Peyer's patch (tissue), 4 donors: ENCODE data around the gene MPPED1. TPM values are rescaled to one million over a fixed set of nuclear protein-coding genes. Genes with fewer than 3 reads are reported as not detected.

ENCODE experiments used
- DNase-seq, 3 donors: peaks; one replicate each; pipeline ENCODE4 v3.0.0-alpha.2; 2017 to 2019
- H3K27ac ChIP-seq, 4 donors: fragments of 200-600 bp; sonication (generic); one replicate each; pipeline ENCODE4 v1.5.1; 2016 to 2019
- H3K27me3 ChIP-seq, 2 donors: fragments of 200-600 bp; sonication (generic); one replicate each; pipeline ENCODE4 v1.5.1; 2019
- H3K36me3 ChIP-seq, 3 donors: fragments of 200-600 bp; sonication (generic); one replicate each; pipeline ENCODE4 v1.5.1; 2016 to 2019
- H3K4me1 ChIP-seq, 4 donors: fragments of 200-600 bp; sonication (generic); one replicate each; pipeline ENCODE4 v1.5.1; 2016 to 2019
- H3K4me3 ChIP-seq, 4 donors: fragments of 200-600 bp; sonication (generic); 1 replicate in 3 of 4; 2 replicates in 1 of 4; pipeline ENCODE4 v1.5.1; 2016 to 2019; ENCODE audit warnings: mild to moderate bottlenecking in 1 of 4
- H3K9me3 ChIP-seq, 4 donors: fragments of 200-600 bp; sonication (generic); one replicate each; pipeline ENCODE4 v1.5.1; 2016 to 2019; ENCODE audit warnings: mild to moderate bottlenecking in 1 of 4
- POLR2A ChIP-seq, 2 donors: fragments of 450-650 bp; IDR thresholded peaks; one replicate each; pipeline ENCODE4 v1.5.1; 2017; ENCODE audit warnings: antibody characterized with exemption in 2 of 2, mild to moderate bottlenecking in 2 of 2, moderate library complexity in 2 of 2
- total RNA-seq, 4 donors: library from RNA; depleted of rRNA; stranded (reverse); fragments of >200 nt; gene quantifications; one replicate each; pipeline ENCODE4 v1.1.0, GENCODE V29; 2016
- TF ChIP-seq, protein P1 (sequence below), 6 experiments: fragments of 450-650 bp in 4 of 6; fragments of 200-600 bp in 2 of 6; sonication (generic) in 1 of 6; IDR thresholded peaks; one replicate each; pipeline ENCODE4 v1.5.1; 2017 to 2019; ENCODE audit warnings: antibody characterized with exemption in 6 of 6, mild to moderate bottlenecking in 3 of 6, moderate library complexity in 1 of 6

MPPED1 gene
- total RNA-seq, 4 donors from 2014 or later, result not detected

DNA sequence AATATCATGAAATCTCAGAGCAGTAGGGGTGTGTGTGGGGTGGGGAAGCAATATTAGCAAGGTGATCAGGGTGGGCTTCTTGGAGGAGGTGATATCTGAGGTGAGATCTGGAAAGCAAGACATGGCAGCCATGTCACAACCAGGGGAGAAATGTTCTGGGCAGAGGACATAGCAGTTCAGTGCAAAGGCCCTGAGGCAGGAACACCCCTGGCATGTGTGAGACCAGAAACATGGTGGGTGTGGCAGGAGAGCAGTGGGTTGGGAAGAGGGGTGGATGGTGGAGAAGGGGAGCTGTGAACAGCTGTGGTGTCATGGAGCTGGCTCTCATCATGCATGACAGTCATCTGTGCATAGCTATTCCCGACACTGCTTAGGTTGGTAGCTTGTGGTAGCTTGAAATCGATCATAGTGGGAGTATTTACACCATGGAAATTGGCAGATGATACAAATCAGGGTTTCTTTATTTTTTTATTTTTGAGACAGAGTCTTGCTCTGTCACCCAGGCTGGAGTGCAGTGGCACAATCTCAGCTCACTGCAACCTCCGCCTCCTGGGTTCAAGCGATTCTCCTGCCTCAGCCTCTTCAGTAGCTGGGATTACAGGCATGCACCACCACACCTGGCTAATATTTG, 17.9 kb upstream of the MPPED1 start:
- no peaks in the 10 kb centered on the region for H3K27me3 ChIP-seq
- DNase-seq, result no peak

DNA sequence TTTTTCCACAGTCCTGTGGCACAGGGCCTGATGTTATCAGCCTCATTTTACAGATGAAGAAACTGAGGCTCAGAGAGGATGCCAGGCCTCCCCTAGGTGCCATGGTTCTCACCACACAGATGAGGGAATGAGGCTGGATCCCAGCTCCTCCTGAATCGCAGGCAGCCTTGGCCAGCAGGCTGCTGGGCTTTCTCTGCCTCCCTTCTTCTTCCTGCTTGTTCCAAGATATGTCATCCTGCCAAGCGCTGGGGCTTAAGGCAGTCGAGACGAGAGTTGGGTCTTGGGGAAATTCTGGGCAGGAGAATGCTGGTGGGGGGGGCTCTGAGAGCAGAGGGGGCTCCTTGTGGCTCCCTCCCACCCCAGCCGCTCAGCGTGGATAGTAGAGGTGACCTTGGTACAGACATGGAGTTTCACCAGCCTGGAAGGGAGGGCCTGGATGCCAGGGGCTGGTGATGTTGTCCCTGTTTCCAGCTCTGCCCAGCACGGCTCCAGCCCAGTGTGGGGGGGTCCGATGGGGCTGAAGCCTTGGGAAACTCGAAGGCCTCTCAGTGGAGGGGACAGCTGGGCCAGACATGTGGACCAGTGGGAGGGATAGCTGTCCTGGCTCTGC, 16.6 kb upstream of the MPPED1 start:
- Histone ChIP-seq H3K27me3 (no peaks in the 10 kb centered on the region), H3K9me3 (no peaks in the 10 kb centered on the region), H3K27ac (no peak overlapping the region), H3K4me3 (no peak overlapping the region), H3K36me3 (no peaks in the 10 kb centered on the region), H3K4me1 (no peaks in the 10 kb centered on the region)
- TF ChIP-seq, protein P1, sequence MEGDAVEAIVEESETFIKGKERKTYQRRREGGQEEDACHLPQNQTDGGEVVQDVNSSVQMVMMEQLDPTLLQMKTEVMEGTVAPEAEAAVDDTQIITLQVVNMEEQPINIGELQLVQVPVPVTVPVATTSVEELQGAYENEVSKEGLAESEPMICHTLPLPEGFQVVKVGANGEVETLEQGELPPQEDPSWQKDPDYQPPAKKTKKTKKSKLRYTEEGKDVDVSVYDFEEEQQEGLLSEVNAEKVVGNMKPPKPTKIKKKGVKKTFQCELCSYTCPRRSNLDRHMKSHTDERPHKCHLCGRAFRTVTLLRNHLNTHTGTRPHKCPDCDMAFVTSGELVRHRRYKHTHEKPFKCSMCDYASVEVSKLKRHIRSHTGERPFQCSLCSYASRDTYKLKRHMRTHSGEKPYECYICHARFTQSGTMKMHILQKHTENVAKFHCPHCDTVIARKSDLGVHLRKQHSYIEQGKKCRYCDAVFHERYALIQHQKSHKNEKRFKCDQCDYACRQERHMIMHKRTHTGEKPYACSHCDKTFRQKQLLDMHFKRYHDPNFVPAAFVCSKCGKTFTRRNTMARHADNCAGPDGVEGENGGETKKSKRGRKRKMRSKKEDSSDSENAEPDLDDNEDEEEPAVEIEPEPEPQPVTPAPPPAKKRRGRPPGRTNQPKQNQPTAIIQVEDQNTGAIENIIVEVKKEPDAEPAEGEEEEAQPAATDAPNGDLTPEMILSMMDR (IDR thresholded peaks at IDR 0.05), result no peak
- no peak for TF ChIP-seq POLR2A (IDR thresholded peaks at IDR 0.05)
- no peak for DNase-seq

More for the DNA sequence above, 17.9 kb upstream of the MPPED1 start:
- Histone ChIP-seq H3K27ac (no peak overlapping the region), H3K4me1 (no peaks in the 10 kb centered on the region), H3K9me3 (no peaks in the 10 kb centered on the region), H3K36me3 (no peaks in the 10 kb centered on the region), H3K4me3 (no peak overlapping the region)
- TF ChIP-seq, protein P1 (IDR thresholded peaks at IDR 0.05), result no peak
- no peak for TF ChIP-seq POLR2A (IDR thresholded peaks at IDR 0.05)

DNA sequence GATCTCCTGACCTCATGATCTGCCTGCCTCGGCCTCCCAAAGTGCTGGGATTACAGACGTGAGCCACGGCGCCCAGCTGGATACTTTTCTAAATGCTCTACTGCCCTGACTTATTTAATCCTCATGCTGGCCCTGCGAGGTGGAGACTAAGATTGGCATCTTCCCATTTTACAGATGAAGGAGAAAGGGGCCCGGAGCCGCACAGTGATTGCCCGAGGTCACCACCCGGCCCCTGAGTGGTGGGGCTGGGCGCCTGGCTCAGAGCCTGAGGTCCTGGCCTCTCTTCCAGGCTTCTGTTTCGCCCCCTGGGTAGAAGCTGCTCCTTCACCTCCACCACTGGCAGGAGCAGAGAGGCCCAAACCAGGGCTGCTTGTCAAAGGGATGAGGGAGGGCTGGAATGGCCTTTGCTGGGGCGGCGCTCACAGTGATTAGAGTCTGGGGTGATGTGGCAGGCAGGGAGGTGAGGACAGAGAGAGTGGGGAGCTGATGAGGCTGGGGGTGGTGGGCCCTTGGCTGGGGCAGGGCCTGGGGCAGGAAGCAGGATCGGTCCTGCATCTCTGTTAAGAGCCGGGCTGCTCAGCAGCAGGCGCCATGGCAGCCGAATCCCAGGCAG, 15.4 kb upstream of the MPPED1 start:
- no peak for DNase-seq
- H3K4me3 ChIP-seq, result no peak overlapping the region
- H3K27ac ChIP-seq, result no peak overlapping the region
- no peaks in the 10 kb centered on the region for H3K36me3 ChIP-seq
- TF ChIP-seq, protein P1 (IDR thresholded peaks at IDR 0.05), result no peak
- TF ChIP-seq POLR2A (IDR thresholded peaks at IDR 0.05), result no peak
- no peaks in the 10 kb centered on the region for H3K9me3 ChIP-seq
- no peaks in the 10 kb centered on the region for H3K4me1 ChIP-seq
- H3K27me3 ChIP-seq, result no peaks in the 10 kb centered on the region

DNA sequence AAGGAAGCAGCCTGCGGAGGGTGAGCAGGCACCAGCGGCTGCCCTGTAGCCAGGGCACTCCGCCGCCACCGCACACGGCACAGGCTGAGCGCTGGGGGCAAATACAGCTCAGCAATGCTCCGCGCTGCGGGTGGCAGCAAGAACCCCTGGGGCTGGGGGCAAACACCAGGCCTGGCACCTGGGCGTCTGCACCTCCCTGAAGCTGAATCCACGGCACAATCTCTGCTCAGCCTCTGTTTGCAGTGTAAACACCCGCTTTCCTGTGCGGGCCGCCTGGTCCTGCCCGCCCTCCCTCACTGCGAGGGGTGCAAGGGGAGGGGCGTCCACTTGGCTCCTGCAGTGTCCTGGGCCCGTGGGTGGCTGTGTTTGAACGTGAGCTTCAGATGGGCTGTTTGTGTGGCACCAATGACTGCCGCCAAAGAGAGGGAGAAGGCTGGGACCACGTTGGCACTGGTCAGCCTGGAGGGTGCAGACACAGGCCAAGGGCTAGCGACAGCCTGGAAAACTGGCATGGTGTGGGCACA, 14.8 kb upstream of the MPPED1 start:
- no peak for DNase-seq
- no peak overlapping the region for H3K4me3 ChIP-seq
- no peak for TF ChIP-seq POLR2A (IDR thresholded peaks at IDR 0.05)
- TF ChIP-seq, protein P1 (IDR thresholded peaks at IDR 0.05), result no peak
- H3K9me3 ChIP-seq, result no peaks in the 10 kb centered on the region
- H3K27ac ChIP-seq, result no peak overlapping the region
- no peaks in the 10 kb centered on the region for H3K27me3 ChIP-seq
- H3K4me1 ChIP-seq, result no peaks in the 10 kb centered on the region
- H3K36me3 ChIP-seq, result no peaks in the 10 kb centered on the region

DNA sequence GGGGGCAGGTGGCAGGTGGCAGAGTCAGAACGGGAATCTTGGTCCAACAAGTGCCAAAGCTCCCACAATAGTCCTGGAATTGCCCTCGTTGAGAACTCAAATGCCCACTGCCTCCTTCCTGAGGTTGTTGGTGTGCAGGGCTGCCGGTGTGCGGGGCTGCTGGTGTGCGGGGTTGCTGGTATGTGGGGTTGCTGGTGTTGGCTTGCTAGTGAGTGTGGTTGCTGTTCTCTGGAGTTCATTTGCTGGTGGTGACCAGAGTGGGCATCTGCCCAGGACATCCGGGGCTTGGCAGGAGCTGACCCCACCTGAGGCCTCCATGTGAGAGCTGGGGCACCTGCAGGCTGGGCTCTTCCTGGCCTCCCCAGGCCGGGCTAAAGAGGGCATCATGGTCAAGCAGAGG, 14.0 kb upstream of the MPPED1 start:
- Histone ChIP-seq H3K4me1 (no peaks in the 10 kb centered on the region), H3K4me3 (no peak overlapping the region), H3K9me3 (no peaks in the 10 kb centered on the region), H3K27ac (no peak overlapping the region), H3K27me3 (no peaks in the 10 kb centered on the region), H3K36me3 (no peaks in the 10 kb centered on the region)
- no peak for DNase-seq
- TF ChIP-seq, protein P1 (IDR thresholded peaks at IDR 0.05), result no peak
- no peak for TF ChIP-seq POLR2A (IDR thresholded peaks at IDR 0.05)
